ENCODE measurements around the gene CEACAM19.
"Not testable (repeated sequence)": the region's sequence is repeated elsewhere in the genome, so short reads cannot be mapped to it uniquely, and the experiment has no call there.

CEACAM19 gene

GRCh38 chr19:44671400-44671799, at the start of gene CEACAM19:
TSS of gene CEACAM19 (plus strand) at chr19:44671482. CDS start at chr19:44671932, 450 bp downstream.
- DNase-seq: no peak

- no peak for DNase-seq
Measured at GRCh38 chr19:44623080-44623479, 48.2 kb upstream of the CEACAM19 start.

GRCh38 chr19:44623626-44624025, 47.7 kb upstream of the CEACAM19 start:
- no peak for DNase-seq

GRCh38 chr19:44624840-44625354, 46.4 kb upstream of the CEACAM19 start:
- no peak for DNase-seq

- not testable (repeated sequence) for DNase-seq
Measured at GRCh38 chr19:44625637-44626036, 45.6 kb upstream of the CEACAM19 start.

GRCh38 chr19:44626048-44626624, 45.1 kb upstream of the CEACAM19 start:
- DNase-seq: peak; percentile 97

- DNase-seq: no peak
Measured at GRCh38 chr19:44627631-44628030, 43.7 kb upstream of the CEACAM19 start.

- no peak for DNase-seq
Measured at GRCh38 chr19:44628793-44629192, 42.5 kb upstream of the CEACAM19 start.

- not testable (repeated sequence) for DNase-seq
Measured at GRCh38 chr19:44631611-44632010, 39.7 kb upstream of the CEACAM19 start.

GRCh38 chr19:44634058-44634457, 37.2 kb upstream of the CEACAM19 start:
- DNase-seq: not testable (repeated sequence)

- DNase-seq: no peak
Measured at GRCh38 chr19:44634785-44635184, 36.5 kb upstream of the CEACAM19 start.

GRCh38 chr19:44635581-44636438, 35.5 kb upstream of the CEACAM19 start:
- DNase-seq: peak; percentile 54

GRCh38 chr19:44636439-44637389, 34.6 kb upstream of the CEACAM19 start:
- no peak for DNase-seq

GRCh38 chr19:44637390-44637764, 33.9 kb upstream of the CEACAM19 start:
- no peak for DNase-seq

- DNase-seq: peak; percentile 69
Measured at GRCh38 chr19:44640518-44640917, 30.8 kb upstream of the CEACAM19 start.

GRCh38 chr19:44641501-44642265, 29.6 kb upstream of the CEACAM19 start:
- DNase-seq: no peak

- DNase-seq: no peak
Measured at GRCh38 chr19:44642377-44642776, 28.9 kb upstream of the CEACAM19 start.

- DNase-seq: peak; percentile 74
Measured at GRCh38 chr19:44643605-44644401, 27.5 kb upstream of the CEACAM19 start, which contains the start of gene PVR. TSS of gene PVR (plus strand) at chr19:44643910. CDS start at chr19:44644097, 187 bp downstream.

- DNase-seq: peak; percentile 49
Measured at GRCh38 chr19:44644402-44645016, 26.8 kb upstream of the CEACAM19 start.

GRCh38 chr19:44645407-44646048, 25.8 kb upstream of the CEACAM19 start:
- DNase-seq: no peak
